Activated naive CD4-positive, alpha-beta T cell treated with anti-CD3 and anti-CD28 coated beads, Interleukin-2, amount 50 U/mL, for 24 hours (primary cell): ENCODE measurements around the gene WNK2.
"Not testable (repeated sequence)": the region's sequence is repeated elsewhere in the genome, so short reads cannot be mapped to it uniquely, and the experiment has no call there.

Experiments
- H3K27ac Mint-ChIP-seq: one replicate; pipeline ENCODE4 v1.8.0; 2021; ENCODE audit warnings: mild to moderate bottlenecking, mixed read lengths
- H3K27me3 Mint-ChIP-seq: one replicate; pipeline ENCODE4 v1.8.0; 2021; ENCODE audit warnings: mixed read lengths
- H3K36me3 Mint-ChIP-seq: one replicate; pipeline ENCODE4 v1.8.0; 2021; ENCODE audit warnings: mixed read lengths
- H3K4me1 Mint-ChIP-seq: one replicate; pipeline ENCODE4 v1.8.0; 2021; ENCODE audit warnings: mixed read lengths
- H3K4me3 Mint-ChIP-seq: one replicate; pipeline ENCODE4 v1.8.0; 2021; ENCODE audit warnings: mild to moderate bottlenecking, mixed read lengths
- H3K9me3 Mint-ChIP-seq: one replicate; pipeline ENCODE4 v1.8.0; 2021; ENCODE audit warnings: mixed read lengths

WNK2 gene

GRCh38 chr9:93347371-93347975 lies 163.5 kb downstream of the WNK2 start:
- H3K27me3 Mint-ChIP-seq = peaks cover 17% of the 10 kb centered on the region
- not testable (repeated sequence) for H3K36me3 Mint-ChIP-seq, H3K4me1 Mint-ChIP-seq, H3K27ac Mint-ChIP-seq, H3K4me3 Mint-ChIP-seq, H3K9me3 Mint-ChIP-seq

GRCh38 chr9:93353413-93354310 lies 169.7 kb downstream of the WNK2 start:
- not testable (repeated sequence) for H3K4me3 Mint-ChIP-seq, H3K27ac Mint-ChIP-seq, H3K9me3 Mint-ChIP-seq, H3K27me3 Mint-ChIP-seq, H3K36me3 Mint-ChIP-seq
- H3K4me1 Mint-ChIP-seq = peaks cover 11% of the 10 kb centered on the region

GRCh38 chr9:93354451-93354850 lies 170.5 kb downstream of the WNK2 start:
- Mint-ChIP-seq H3K4me1 (peaks cover 11% of the 10 kb centered on the region), H3K27ac (no peak overlapping the region), H3K36me3 (no peaks in the 10 kb centered on the region), H3K27me3 (no peaks in the 10 kb centered on the region), H3K4me3 (no peak overlapping the region), H3K9me3 (no peaks in the 10 kb centered on the region)

DNA sequence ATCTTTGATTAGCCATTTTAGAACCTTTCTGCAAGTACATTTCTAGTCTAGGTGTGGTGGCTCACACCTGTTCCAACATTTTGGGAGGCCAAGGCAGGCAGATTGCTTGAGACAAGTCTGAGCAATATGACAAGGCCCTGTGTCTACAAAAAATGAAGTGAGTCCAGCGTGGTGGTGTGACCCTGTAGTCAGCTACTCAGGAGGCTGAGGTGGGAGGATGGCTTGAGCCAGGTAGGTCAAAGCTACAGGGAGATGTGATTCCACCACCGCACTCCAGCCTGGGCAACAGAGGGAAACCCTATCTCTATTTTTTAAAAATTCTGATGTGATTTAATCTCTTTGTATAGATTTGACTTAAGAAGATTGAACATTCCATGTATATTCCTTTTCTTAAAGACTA lies 171.9 kb downstream of the WNK2 start:
- Mint-ChIP-seq H3K27me3 (no peaks in the 10 kb centered on the region), H3K4me1 (peaks cover 11% of the 10 kb centered on the region), H3K9me3 (no peaks in the 10 kb centered on the region), H3K4me3 (no peak overlapping the region), H3K36me3 (no peaks in the 10 kb centered on the region), H3K27ac (no peak overlapping the region)

GRCh38 chr9:93357649-93358048 lies 173.7 kb downstream of the WNK2 start:
- no peak overlapping the region for H3K4me3 Mint-ChIP-seq
- H3K27me3 Mint-ChIP-seq = no peaks in the 10 kb centered on the region
- H3K4me1 Mint-ChIP-seq = peaks cover 11% of the 10 kb centered on the region
- no peaks in the 10 kb centered on the region for H3K9me3 Mint-ChIP-seq
- H3K36me3 Mint-ChIP-seq = no peaks in the 10 kb centered on the region
- no peak overlapping the region for H3K27ac Mint-ChIP-seq

- peaks cover 11% of the 10 kb centered on the region for H3K4me1 Mint-ChIP-seq
- not testable (repeated sequence) for H3K4me3 Mint-ChIP-seq, H3K27ac Mint-ChIP-seq, H3K9me3 Mint-ChIP-seq, H3K27me3 Mint-ChIP-seq, H3K36me3 Mint-ChIP-seq
Measured at GRCh38 chr9:93359907-93360306, 176.0 kb downstream of the WNK2 start.

- H3K27ac Mint-ChIP-seq = no peak overlapping the region
- H3K27me3 Mint-ChIP-seq = peaks cover 6% of the 10 kb centered on the region
- peaks cover 11% of the 10 kb centered on the region for H3K4me1 Mint-ChIP-seq
- no peak overlapping the region for H3K4me3 Mint-ChIP-seq
- no peaks in the 10 kb centered on the region for H3K36me3 Mint-ChIP-seq
- peaks cover 4% of the 10 kb centered on the region for H3K9me3 Mint-ChIP-seq
Measured at GRCh38 chr9:93361995-93362394, 178.1 kb downstream of the WNK2 start.

DNA sequence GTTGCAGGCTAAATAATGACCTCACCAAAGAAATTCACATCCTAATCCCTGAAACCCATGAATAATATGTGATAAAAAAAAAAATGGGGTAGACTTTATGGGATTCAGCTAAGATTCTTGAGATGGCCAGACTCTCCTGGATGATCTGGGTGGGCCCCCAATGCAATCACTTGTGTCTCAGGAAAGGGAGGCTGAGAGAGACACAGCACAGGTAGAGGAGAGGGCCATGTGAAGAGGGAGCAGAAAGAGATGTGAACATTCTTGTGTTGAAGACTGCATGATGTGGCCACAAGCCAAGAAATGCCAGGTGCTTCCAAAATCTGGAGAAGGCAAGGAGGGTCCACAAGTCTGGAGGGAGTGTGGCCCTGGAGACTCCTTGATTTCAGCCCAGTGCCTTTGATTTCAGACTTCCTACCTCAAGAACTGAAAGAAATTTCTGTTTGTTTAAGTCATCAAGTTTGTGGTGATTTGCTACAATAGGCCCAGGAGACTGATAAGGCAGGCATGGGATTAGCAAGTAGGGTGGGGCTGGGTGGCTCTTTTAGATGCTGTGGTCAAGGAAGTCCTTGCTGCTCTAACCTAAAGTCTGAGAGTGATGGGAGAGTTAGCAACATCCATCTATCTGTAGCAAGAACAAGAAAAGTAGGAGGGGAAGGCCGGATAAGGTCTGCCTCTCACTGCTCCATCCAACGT lies 180.9 kb downstream of the WNK2 start:
- no peaks in the 10 kb centered on the region for H3K4me1 Mint-ChIP-seq
- H3K4me3 Mint-ChIP-seq = no peak overlapping the region

GRCh38 chr9:93365427-93366118 lies 181.6 kb downstream of the WNK2 start:
- Mint-ChIP-seq H3K4me3 (no peak overlapping the region), H3K27me3 (peaks cover 6% of the 10 kb centered on the region), H3K36me3 (no peaks in the 10 kb centered on the region), H3K9me3 (peaks cover 4% of the 10 kb centered on the region), H3K27ac (no peak overlapping the region), H3K4me1 (no peaks in the 10 kb centered on the region)

More for the DNA sequence above, 180.9 kb downstream of the WNK2 start:
- Mint-ChIP-seq H3K27ac (no peak overlapping the region), H3K27me3 (peaks cover 6% of the 10 kb centered on the region), H3K9me3 (peaks cover 4% of the 10 kb centered on the region), H3K36me3 (no peaks in the 10 kb centered on the region)

- H3K27ac Mint-ChIP-seq = no peak overlapping the region
- H3K4me1 Mint-ChIP-seq = no peaks in the 10 kb centered on the region
- H3K4me3 Mint-ChIP-seq = no peak overlapping the region
- H3K36me3 Mint-ChIP-seq = no peaks in the 10 kb centered on the region
- H3K9me3 Mint-ChIP-seq = peaks cover 4% of the 10 kb centered on the region
- peaks cover 6% of the 10 kb centered on the region for H3K27me3 Mint-ChIP-seq
Measured at GRCh38 chr9:93366119-93366447, 182.1 kb downstream of the WNK2 start.

- not testable (repeated sequence) for H3K4me1 Mint-ChIP-seq, H3K4me3 Mint-ChIP-seq, H3K9me3 Mint-ChIP-seq, H3K27me3 Mint-ChIP-seq, H3K36me3 Mint-ChIP-seq, H3K27ac Mint-ChIP-seq
Measured at GRCh38 chr9:93366486-93366885, 182.5 kb downstream of the WNK2 start.

- Mint-ChIP-seq H3K36me3 (no peaks in the 10 kb centered on the region), H3K4me3 (no peak overlapping the region), H3K27ac (no peak overlapping the region), H3K9me3 (peaks cover 4% of the 10 kb centered on the region), H3K27me3 (peaks cover 8% of the 10 kb centered on the region), H3K4me1 (no peaks in the 10 kb centered on the region)
Measured at GRCh38 chr9:93368437-93368836, 184.5 kb downstream of the WNK2 start.

- H3K4me3 Mint-ChIP-seq = no peak overlapping the region
- H3K4me1 Mint-ChIP-seq = no peaks in the 10 kb centered on the region
- no peaks in the 10 kb centered on the region for H3K36me3 Mint-ChIP-seq
- H3K27me3 Mint-ChIP-seq = peaks cover 6% of the 10 kb centered on the region
- H3K9me3 Mint-ChIP-seq = no peaks in the 10 kb centered on the region
- no peak overlapping the region for H3K27ac Mint-ChIP-seq
Measured at GRCh38 chr9:93369686-93370085, 185.7 kb downstream of the WNK2 start.
